GM18909 (cell line): ENCODE measurements around the gene ALLC.
"Not testable (repeated sequence)": the region's sequence is repeated elsewhere in the genome, so short reads cannot be mapped to it uniquely, and the experiment has no call there.

Experiments used
- ATAC-seq: cut with Tn5 transposase; IDR thresholded peaks from one replicate; pipeline ENCODE4 v1.9.1; 2021; ENCODE audit warnings: mild to moderate bottlenecking; ENCODE audit not compliant: unreplicated experiment, poor library complexity

Gene ALLC

DNA sequence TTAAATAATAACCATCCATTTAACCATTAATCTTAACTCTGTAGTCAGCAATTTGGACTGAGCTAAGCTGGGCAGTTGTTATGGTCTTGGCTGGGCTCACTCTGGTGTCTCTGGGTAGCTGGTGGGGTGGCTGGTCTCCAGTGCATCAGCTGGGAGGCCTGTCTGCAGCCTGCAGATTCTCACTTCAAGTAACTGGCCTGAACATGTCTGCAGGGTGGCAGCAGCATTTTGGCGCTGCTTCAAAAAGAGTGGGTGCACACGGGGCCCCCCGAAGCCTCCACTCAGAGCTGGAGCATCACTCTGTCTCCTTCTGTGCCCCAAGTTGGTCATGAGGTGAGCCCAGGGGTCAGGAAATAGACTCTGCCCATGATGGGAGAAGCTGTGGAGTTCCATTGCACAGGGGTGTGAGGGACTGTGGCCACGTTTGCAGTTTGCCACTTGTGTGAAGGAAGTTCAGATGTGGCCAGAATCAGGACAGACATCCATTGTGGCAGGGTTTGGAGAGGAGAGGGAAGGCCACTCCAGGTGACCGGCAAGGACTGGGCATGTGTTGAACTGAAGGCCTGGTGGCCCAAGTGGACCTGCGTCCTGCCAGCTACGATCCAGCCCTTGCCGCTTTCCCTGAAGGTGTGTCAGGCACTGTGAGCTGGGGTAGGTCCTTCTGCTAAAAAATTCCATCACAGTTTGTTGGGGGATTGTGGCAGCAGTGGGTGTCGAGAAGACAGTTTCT is 4.9 kb upstream of the ALLC start:
- no peak for ATAC-seq

DNA sequence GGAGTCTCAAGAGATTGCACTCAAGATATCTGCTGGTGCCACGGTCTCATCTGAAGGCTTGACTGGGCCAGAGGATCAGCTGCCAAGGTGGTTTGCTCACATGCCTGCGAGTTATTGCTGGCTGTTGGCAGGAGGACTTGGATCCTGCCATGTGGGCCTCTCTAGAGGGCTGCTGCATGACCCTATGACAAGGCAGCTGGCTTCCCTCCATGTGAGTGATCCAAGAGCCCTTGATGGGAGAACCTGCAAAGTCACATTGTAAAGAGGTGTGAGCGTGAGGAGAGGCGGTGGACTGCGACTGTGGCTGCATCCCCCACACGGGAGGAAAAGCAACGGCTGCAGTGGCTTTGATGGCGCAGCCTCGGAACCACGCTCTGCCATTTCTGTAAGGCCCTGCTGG is 4.0 kb upstream of the ALLC start:
- ATAC-seq, result no peak

GRCh38 chr2:3654531-3655225 is 3.3 kb upstream of the ALLC start:
- no peak for ATAC-seq

DNA sequence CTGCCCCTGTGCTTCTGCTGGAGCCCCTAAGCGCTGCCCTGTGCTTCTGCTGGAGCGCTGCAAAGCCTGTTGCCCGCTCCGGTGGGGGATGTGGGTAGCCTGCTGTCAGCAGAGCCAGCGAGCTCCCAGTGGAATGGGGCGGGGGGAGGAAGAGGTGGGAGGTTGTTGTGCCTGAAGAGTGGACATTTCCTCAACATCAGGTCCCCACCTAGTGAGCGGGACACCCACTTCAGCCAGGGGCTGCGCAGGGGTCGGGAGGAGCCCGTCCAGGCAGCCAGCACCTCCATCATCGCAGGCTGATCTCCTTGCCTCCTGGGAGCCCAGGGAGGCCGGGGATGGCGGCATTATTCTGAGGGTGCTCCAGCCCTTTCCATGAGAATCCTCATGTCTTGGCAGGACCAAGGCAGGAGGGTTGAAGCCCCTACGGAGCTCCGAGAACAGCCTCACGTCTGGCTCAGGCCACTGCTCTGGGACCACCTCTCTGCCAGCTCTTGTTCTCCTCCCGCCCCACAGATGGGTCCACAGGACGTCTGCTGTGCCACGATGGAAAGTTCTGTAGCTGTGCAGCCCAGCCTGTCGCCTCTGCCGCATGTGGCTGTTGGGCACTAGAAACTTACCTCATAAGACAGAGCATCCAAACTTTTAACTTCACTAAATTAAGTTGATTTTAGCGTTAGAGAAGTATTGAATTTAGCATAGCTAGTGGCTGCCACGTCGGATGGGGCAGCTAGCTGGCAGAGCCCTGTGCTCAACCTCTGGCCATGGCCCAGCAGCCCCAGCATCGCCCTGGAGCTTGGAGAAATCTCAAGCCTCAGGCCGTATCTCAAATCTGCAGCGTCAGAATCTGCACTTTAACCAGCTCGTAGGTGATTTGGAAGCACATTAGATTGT is 1.9 kb upstream of the ALLC start:
- no peak for ATAC-seq

- ATAC-seq, result no peak
Observed at GRCh38 chr2:3656762-3657721, 958 bp upstream of the ALLC start.

DNA sequence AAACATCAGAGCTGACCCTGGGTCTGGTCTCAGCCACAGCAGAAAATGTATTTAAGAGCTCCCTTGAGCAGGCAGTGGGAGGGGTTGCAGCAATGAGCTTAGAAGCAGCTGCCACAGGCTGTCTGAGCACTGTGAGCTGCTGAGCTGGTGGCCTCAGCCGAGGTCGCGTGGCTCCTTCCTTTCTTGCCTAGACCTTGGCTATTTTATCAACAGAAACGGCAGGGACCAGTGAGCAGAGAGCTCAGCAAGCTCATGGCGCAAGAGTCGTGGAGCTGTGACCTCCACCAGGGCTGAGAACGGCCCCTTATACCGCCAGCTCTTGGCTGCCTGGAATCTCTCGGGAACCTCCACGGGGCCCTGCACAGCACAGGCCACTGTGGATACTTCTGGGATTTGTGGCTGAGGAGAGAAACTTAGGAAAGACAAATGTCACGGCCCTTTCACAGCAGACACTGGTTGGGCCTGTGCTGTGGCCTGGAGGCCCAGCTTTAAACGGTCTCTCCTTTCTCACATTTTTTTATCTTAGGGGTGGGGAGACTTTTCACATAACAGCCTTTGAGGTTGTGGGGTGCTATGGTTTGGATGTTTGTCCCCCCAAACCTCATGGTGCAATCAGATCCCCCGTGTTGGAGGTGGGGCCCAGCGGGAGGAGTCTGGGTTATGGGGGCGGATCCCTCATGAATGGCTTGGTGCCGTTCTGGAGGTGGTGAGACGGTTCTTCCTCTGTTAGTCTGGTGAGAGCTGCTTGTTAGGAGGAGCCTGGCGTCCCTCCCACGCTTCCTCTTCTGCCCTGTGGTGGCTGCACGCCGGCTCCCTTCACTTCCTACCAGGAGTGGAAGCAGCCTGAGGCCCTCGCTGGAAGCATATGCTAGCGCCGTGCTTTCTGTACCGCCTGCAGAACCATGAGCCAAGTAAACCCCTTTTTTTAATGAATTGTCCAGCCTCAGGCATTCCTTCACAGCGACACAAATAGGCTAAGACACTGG is 1.7 kb downstream of the ALLC start:
- ATAC-seq, result no peak

GRCh38 chr2:3660640-3661039 is 2.6 kb downstream of the ALLC start:
- not testable (repeated sequence) for ATAC-seq

- no peak for ATAC-seq
Observed at GRCh38 chr2:3661149-3661660, 3.2 kb downstream of the ALLC start.

- ATAC-seq, result no peak
Observed at GRCh38 chr2:3662239-3662638, 4.2 kb downstream of the ALLC start.

GRCh38 chr2:3664118-3664517 is 6.1 kb downstream of the ALLC start:
- no peak for ATAC-seq

DNA sequence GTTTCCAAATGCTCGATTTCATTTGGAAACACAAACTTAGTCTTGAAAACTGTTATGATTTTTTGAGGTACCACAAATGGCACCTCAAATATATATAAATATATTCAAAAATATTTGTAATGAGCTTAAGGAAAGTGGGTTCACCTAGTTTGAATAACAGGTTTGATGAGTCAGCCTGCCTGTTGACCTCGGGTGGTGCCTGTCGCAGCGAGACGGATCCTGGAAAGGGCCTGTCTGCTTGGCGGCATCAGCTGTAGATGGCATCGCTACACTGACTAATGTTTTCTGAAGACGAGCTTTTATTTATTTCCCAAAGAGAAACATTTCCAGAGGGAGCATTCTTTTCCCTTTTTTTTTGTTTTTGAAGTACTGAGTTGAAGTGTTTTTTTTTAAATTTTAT is 6.9 kb downstream of the ALLC start:
- ATAC-seq, result no peak

DNA sequence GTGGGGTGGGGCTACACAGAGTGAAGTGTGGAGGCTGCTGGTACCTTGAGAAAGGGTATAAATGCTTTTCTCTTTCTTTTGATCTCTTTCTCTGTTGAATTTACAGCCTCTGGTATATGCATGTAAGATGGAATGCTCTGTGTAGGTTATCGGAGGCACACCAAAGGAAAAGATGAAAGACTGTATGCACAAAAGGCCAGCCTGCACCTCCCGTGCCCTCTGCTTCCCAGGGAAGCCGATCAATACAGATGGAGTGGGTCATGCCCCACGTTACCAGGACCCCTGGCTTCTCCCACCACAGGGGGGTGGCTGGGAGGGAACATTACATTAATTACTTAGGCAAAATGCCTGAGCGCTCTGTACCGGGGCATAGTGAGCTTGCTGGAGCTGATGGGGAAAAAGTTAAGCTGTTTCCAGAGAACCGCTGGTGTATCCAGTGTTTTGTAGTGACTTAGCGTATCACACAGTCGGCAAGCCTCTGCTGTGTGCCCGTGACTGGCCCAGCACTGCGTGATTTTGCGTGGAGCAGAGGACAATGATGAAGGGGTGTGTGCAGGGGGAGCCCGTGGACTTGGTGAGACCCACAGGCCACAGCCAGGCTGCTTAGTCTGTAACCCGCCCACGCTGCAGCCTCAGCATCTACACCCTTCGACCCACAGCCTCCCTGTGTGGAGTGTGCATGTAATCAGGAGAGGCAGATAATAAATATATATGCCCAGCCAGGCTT is 8.0 kb downstream of the ALLC start:
- no peak for ATAC-seq

DNA sequence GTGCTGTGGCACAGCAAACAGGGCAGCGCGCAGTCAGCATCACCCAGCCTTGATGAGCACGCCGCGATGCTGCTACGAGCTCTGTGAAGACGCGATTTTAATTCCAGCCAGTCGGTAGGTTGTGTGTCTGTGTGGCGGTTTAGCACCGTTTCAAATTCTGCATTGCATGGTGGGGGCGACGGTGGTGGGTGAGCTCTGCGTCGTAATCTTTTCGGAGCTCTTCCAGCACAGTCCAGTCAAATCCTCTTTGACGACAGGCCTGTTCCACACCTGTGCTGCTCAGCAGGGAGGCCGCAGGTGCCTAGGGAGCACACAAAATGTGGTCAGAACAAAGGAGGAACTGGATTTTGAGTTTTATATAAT is 8.6 kb downstream of the ALLC start:
- ATAC-seq, result no peak

DNA sequence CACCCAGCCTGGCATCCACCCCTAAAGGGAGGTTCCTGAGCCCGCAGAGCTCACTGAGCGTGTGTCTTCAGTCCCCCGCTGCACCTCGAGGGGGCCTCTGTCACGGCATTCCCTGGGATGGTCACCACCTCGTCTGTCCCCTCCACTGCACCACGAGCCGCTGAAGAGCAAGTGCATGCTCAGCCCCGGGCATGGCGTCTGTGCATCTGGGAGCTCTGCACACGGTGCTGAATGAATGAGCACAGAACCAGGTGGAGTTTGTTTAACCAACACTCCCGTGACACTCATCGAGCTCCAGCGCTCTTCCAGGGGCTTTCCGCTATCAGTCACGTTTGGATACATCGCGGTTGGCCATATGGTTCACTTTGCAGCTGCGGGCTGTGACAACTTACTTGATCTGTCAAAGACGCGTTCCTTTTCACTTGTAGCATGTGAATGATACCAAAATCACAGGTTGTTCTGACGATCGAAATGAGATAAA is 9.2 kb downstream of the ALLC start:
- no peak for ATAC-seq

- ATAC-seq, result no peak
Observed at GRCh38 chr2:3669656-3670055, 11.7 kb downstream of the ALLC start.

DNA sequence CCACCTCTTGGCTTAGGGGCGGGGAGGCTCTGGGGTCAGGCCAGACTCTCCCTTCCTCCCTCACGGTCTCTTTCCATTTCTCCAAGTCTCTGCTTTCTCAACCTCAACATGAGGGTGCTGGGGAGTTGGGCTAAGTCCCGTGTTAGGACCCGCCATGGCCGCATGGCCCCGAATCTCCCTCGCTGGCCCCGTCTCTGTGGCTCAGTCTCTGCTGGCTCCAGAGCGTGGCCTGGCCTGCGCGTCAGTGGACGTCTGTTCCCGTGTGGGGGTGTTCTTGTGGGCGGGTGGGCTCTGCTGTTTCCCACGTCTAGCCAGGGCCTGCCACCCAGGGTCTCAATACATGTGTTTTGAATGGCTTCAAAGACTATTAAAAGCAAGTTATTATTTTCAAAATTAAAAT is 12.4 kb downstream of the ALLC start:
- no peak for ATAC-seq

DNA sequence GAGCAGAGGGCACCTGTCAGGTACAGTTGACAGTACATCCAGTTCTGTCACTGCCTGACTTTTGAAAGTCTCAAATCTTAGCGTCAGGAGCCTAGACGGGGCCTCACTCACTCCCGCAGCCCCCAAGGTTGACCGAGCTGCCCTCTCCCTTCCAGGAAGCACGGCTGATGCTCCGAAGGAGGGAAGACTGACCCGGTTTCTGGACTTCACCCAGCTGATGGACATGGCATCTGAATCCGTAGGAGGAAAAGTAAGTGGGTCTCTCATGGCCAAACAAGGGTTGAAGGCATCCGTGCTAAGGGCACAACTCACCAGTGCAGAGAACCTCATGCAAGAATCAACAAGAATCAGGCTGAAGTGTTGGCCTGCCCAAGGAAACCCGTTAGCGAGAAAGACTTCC is 12.9 kb downstream of the ALLC start:
- no peak for ATAC-seq
